Keratinocyte (primary cell): ENCODE measurements around the gene CTTN. TPM values are rescaled to one million over a fixed set of nuclear protein-coding genes. Genes with fewer than 3 reads are reported as not detected.

Experiments
- DNase-seq: peaks from one replicate; pipeline ENCODE4 v3.0.0-alpha.2; 2011; ENCODE audit warnings: low read depth, missing footprints, low spot score
- FAIRE-seq: peaks from 2 replicates; lab custom pipeline; 2011; peaks lifted over from hg19 to GRCh38; lab: Jason Lieb, UNC
- H2AFZ ChIP-seq: 2 replicates; pipeline ENCODE4 v1.6.0; 2012; ENCODE audit warnings: low read length, control low read depth, inconsistent platforms; ENCODE audit not compliant: control insufficient read depth
- H3K27ac ChIP-seq: 2 replicates; pipeline ENCODE4 v1.5.1; 2011; ENCODE audit warnings: low read length; ENCODE audit not compliant: control insufficient read depth, insufficient read depth
- H3K27me3 ChIP-seq: 3 replicates; pipeline ENCODE4 v1.6.0; 2011; ENCODE audit warnings: low read length; ENCODE audit not compliant: control insufficient read depth, insufficient read depth; ENCODE audit errors: extremely low read depth
- H3K36me3 ChIP-seq, 2 experiments: 2 replicates in 1 of 2; 3 replicates in 1 of 2; pipeline ENCODE4 v1.5.1; 2011; ENCODE audit warnings: low read length in 2 of 2, mild to moderate bottlenecking in 1 of 2; ENCODE audit not compliant: control insufficient read depth in 2 of 2, insufficient read depth in 2 of 2; ENCODE audit errors: extremely low read depth in 1 of 2
- H3K4me1 ChIP-seq: 3 replicates; pipeline ENCODE4 v1.5.1; 2011; ENCODE audit warnings: low read length; ENCODE audit not compliant: control insufficient read depth, insufficient read depth; ENCODE audit errors: extremely low read depth
- H3K4me2 ChIP-seq: 3 replicates; pipeline ENCODE4 v1.6.0; 2011; ENCODE audit warnings: low read depth, low read length; ENCODE audit not compliant: control insufficient read depth, insufficient read depth; ENCODE audit errors: extremely low read depth
- H3K4me3 ChIP-seq, 3 experiments: fragments of 200-600 bp in 1 of 3; sonication (generic) in 1 of 3; 2 replicates in 2 of 3; 3 replicates in 1 of 3; pipeline ENCODE4 v1.5.1; 2011 to 2016; ENCODE audit warnings: low read length in 3 of 3, mild to moderate bottlenecking in 3 of 3, control low read depth in 2 of 3, inconsistent platforms in 1 of 3, low read depth in 1 of 3, mixed read lengths in 1 of 3, mixed run types in 1 of 3, moderate library complexity in 1 of 3; ENCODE audit not compliant: control insufficient read depth in 2 of 3, insufficient read depth in 2 of 3; ENCODE audit errors: extremely low read depth in 1 of 3
- H3K79me2 ChIP-seq: 2 replicates; pipeline ENCODE4 v1.6.0; 2012; ENCODE audit warnings: low read length; ENCODE audit not compliant: control insufficient read depth, insufficient read depth
- H3K9ac ChIP-seq: 3 replicates; pipeline ENCODE4 v1.6.0; 2011; ENCODE audit warnings: low read length; ENCODE audit not compliant: control insufficient read depth, insufficient read depth; ENCODE audit errors: extremely low read depth
- H3K9me1 ChIP-seq: 3 replicates; pipeline ENCODE4 v1.6.0; 2011; ENCODE audit warnings: low read length; ENCODE audit not compliant: control insufficient read depth, insufficient read depth; ENCODE audit errors: extremely low read depth
- H3K9me3 ChIP-seq: 2 replicates; pipeline ENCODE4 v1.5.1; 2012; ENCODE audit warnings: low read depth, low read length; ENCODE audit not compliant: control insufficient read depth
- H4K20me1 ChIP-seq: 3 replicates; pipeline ENCODE4 v1.6.0; 2011; ENCODE audit warnings: low read length; ENCODE audit not compliant: control insufficient read depth, insufficient read depth; ENCODE audit errors: extremely low read depth
- EZH2 ChIP-seq: IDR thresholded peaks from one replicate; pipeline ENCODE4 v1.6.1; 2012; ENCODE audit warnings: inconsistent platforms, mild to moderate bottlenecking, low read length, moderate library complexity
- dilution Hi-C: fragments of 300-500 bp; cut with MboI; formaldehyde crosslinking; loops from one replicate; pipeline ENCODE4 v1.7.0; 2020; ENCODE audit warnings: low sequenced_read_pairs; ENCODE audit not compliant: extremely low pct_ligation_motif_present
- polyA plus RNA-seq, 5 experiments: library from polyadenylated mRNA; depleted of rRNA in 3 of 5; stranded (reverse) in 3 of 5; stranded (forward) in 1 of 5; unstranded in 1 of 5; fragments of >200 nt; gene quantifications; 1 replicate in 1 of 5; 2 replicates in 3 of 5; 3 replicates in 1 of 5; pipeline versions ENCODE4 v1.2.1 to v1.2.3, GENCODE V29; 2011 to 2012; ENCODE audit warnings: missing spikeins in 2 of 5, low read depth in 1 of 5, low replicate concordance in 1 of 5
- TF ChIP-seq, protein P1 (sequence below), 3 experiments: IDR thresholded peaks in 1 of 3; conservative IDR thresholded peaks in 1 of 3; optimal IDR thresholded peaks in 1 of 3; 2 replicates in 2 of 3; 3 replicates in 1 of 3; pipeline versions ENCODE3 to v1.5.1; 2011; ENCODE audit warnings: low read length in 3 of 3, mild to moderate bottlenecking in 3 of 3, moderate library complexity in 2 of 3, control low read depth in 1 of 3, inconsistent platforms in 1 of 3; ENCODE audit not compliant: insufficient read depth in 2 of 3; ENCODE audit errors: extremely low read depth in 1 of 3

Gene CTTN
- polyA plus RNA-seq, 1 donor (not counting 4 experiments of a cell fraction or from before 2014, with no cell fraction given), result 184 TPM

DNA sequence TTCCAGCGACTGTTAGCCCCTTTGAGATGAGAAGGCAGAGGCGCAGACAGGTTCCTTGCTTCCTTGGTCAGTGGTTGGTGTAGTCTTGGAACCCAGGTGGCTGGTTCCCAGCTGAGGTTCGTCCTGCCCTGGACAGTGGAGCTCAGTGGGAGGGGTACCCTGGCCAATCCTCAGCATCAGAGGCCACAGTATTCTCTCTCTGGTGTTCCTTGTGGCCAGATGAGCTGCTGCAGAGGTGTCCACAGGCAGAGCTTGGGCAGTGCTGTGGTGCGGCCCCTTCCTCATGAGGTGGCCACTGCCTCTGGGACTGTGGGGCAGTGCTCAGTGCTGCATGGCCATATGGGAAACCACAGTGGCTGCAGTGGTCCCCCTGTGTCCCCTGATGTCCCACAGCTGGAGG lies 61.8 kb downstream of the CTTN start:
- no peak overlapping the region for H3K4me2 ChIP-seq
- no peaks in the 10 kb centered on the region for H3K36me3 ChIP-seq
- TF ChIP-seq EZH2, result no peak
- TF ChIP-seq, protein P1, sequence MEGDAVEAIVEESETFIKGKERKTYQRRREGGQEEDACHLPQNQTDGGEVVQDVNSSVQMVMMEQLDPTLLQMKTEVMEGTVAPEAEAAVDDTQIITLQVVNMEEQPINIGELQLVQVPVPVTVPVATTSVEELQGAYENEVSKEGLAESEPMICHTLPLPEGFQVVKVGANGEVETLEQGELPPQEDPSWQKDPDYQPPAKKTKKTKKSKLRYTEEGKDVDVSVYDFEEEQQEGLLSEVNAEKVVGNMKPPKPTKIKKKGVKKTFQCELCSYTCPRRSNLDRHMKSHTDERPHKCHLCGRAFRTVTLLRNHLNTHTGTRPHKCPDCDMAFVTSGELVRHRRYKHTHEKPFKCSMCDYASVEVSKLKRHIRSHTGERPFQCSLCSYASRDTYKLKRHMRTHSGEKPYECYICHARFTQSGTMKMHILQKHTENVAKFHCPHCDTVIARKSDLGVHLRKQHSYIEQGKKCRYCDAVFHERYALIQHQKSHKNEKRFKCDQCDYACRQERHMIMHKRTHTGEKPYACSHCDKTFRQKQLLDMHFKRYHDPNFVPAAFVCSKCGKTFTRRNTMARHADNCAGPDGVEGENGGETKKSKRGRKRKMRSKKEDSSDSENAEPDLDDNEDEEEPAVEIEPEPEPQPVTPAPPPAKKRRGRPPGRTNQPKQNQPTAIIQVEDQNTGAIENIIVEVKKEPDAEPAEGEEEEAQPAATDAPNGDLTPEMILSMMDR (optimal IDR thresholded peaks at IDR 0.05 in 1 of 3, IDR thresholded peaks at IDR 0.05 in 1 of 3, conservative IDR thresholded peaks at IDR 0.05 in 1 of 3; ENCODE audit: extremely low read depth in 1 of 3, insufficient read depth in 2 of 3, low read length in 3 of 3), result no peak
- FAIRE-seq, result no peak
- H4K20me1 ChIP-seq, result no peaks in the 10 kb centered on the region
- no peak overlapping the region for H2AFZ ChIP-seq
- DNase-seq, result no peak
- dilution Hi-C loops, result no loop called here
- peaks cover 2% of the 10 kb centered on the region for H3K9me3 ChIP-seq
- H3K27ac ChIP-seq, result no peak overlapping the region
- H3K9ac ChIP-seq, result no peak overlapping the region
- no peaks in the 10 kb centered on the region for H3K79me2 ChIP-seq
- no peaks in the 10 kb centered on the region for H3K27me3 ChIP-seq
- H3K4me1 ChIP-seq, result no peaks in the 10 kb centered on the region
- no peak overlapping the region for H3K4me3 ChIP-seq
- H3K9me1 ChIP-seq, result no peaks in the 10 kb centered on the region

DNA sequence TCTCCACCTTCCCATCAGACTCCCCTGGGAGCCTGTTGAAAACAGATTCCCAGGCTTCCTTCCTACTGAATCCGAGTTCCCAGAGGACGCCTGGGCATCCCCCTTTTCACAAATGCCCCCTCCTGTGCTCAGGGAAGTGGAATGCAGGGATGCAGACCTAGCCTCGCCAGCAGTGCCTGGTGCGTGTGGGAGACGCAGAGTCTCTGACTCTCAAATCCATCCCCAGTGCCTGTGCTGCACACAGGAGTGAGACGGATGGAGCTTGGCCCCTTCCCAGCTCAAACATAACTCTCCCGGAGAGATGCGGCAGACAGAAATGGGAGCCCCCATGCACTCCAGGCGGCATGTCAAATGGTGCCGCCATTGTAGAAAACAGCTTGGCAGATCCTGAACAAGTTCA lies 62.6 kb downstream of the CTTN start:
- H3K79me2 ChIP-seq, result no peaks in the 10 kb centered on the region
- H3K27ac ChIP-seq, result no peak overlapping the region
- no peak for DNase-seq
- H3K4me2 ChIP-seq, result no peak overlapping the region
- no peaks in the 10 kb centered on the region for H3K4me1 ChIP-seq
- no peaks in the 10 kb centered on the region for H3K27me3 ChIP-seq
- no peak for FAIRE-seq
- H3K9me1 ChIP-seq, result no peaks in the 10 kb centered on the region
- dilution Hi-C loops, result no loop called here
- H3K9ac ChIP-seq, result no peak overlapping the region
- H3K9me3 ChIP-seq, result peaks cover 2% of the 10 kb centered on the region
- TF ChIP-seq, protein P1 (optimal IDR thresholded peaks at IDR 0.05 in 1 of 3, IDR thresholded peaks at IDR 0.05 in 1 of 3, conservative IDR thresholded peaks at IDR 0.05 in 1 of 3; ENCODE audit: extremely low read depth in 1 of 3, insufficient read depth in 2 of 3, low read length in 3 of 3), result no peak
- TF ChIP-seq EZH2, result no peak
- no peak overlapping the region for H3K4me3 ChIP-seq
- H4K20me1 ChIP-seq, result no peaks in the 10 kb centered on the region
- H2AFZ ChIP-seq, result no peak overlapping the region
- H3K36me3 ChIP-seq, result no peaks in the 10 kb centered on the region
